ENCODE measurements around the gene ARVCF.

Gene ARVCF

DNA sequence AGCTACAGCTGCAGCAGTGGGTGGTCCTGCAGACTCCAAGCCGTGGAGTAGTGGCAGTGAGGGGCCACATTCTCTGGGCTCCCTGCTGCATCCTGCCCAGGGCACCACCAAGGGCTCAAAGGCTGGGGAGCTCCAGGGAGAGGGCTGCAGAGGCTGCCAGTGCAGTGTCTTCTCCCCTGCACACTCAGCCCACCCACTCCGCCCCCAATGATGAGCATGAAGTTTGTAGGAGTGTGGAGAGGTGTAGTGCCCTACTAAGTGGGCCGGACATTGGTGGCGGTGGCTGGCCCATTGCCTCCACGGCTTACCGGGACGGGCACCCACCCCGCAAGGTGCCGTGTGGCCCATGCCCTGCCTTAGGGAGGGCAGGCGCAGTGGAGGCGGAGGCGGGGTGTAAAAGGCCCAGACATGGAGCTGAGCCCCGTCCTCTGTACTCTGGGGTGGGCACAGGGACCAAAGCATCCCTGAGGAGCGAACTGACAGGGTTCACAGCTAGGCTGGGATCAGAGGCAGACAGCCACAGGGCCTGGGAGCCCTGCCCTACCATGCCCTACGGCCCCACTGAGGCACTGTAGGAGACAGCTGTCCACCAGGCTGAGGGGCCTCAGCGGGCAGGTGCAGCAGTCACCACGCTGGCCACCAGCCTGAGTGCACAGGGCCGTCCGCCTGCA lies 18.9 kb downstream of the ARVCF start:
- DNase-seq: no peak

DNA sequence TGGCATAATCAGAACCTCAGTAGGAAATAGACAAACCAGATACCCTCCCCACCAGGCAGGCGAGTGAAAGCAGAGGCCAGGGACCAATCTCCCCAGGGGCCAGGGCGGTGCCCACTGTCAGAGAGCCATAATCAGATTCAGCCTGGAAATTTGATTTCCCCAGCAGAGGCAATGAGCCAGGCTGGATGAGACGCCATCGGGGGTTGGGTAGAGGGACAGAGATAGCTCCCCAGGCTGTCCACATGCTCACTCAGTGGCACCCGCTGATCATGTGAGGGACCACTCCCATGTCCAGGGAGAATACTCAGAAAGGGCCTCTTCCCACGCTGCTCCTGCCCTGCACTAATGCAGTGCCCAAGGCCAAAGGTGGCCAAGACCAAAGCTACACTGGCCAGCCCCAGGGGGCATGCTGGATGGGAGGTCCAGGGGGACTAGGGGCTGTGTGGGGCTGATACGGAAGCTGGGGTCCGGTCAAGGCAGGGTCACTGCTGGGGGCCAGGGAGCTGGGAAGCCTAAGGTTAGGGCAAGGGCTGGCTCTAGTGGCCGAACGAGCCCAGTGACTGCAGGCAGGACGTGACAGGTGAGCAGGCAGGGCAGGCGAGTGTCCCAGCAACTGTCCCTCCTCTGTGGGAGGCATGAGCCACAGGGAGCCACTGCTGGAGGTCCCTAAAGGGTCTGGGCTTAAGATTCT lies 19.8 kb downstream of the ARVCF start:
- DNase-seq: no peak

DNA sequence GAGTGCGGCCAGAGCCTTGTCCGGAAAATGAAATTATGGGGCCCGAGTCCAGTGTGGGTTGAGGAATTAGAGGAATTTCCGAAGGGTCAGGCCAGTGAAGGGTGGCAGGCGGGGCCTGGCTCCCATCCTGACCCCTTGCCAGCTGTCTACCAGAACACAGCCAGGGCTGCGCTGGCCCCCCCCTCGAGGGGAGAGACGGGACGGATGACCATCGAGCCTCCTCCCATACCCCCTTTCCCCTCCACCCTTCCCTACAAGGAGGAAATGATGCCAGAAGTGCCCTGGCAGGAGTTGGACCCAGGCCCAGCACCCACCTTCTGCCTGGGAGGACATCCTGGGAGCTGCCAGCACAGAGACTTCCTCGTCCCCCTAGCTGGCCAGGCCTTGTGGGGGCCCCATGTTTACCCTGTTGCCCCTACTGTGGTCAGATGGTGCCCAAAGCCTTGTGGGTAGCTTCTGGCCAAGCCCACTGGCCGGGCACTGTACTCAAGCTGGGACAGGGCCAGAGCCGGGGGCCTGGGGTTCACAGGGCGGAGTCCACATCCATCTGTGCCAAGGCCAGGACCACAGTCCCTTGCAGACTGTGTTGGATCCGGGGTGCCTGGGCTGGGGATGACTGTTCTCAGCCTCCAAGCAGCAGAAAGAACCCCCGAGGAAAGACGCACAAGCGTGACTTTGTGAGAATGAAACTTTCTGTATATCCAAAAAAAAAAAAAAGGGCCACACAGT lies 20.8 kb downstream of the ARVCF start:
- no peak for DNase-seq

DNA sequence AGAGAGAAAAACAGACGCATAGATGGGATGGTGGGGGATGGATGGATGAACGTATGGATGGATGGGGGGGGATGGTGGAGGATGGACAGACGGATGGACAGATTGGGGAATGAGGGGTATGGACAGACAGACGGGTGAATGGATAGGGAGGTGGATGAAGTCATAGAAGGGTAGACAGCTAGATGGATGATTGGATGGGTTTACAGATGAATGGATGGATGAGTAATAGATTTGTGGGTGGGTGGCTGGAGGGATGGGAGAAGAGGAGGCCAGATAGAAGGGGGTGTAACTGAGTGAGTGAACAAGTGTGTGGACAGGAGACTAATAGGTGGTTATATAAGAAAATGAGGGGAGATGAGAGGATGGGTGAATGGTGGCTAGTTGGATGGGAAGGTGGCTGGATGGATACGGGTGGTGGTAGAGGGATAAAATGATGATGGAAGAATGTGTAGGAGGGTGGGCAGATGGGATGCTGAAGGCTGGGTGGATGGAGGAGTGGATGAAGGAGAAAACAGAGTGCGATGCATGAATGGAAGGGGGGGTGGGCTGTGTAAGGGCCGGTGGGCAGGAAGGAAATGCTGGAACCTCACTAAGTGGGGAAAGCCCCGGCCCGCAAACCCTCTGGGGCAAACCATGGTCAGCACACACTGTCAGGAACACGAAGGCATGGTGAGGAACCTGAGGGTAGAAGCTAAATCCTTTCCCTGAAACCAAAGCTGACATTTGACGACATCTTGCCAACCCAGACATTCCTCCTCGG lies 21.6 kb downstream of the ARVCF start:
- DNase-seq: no peak

DNA sequence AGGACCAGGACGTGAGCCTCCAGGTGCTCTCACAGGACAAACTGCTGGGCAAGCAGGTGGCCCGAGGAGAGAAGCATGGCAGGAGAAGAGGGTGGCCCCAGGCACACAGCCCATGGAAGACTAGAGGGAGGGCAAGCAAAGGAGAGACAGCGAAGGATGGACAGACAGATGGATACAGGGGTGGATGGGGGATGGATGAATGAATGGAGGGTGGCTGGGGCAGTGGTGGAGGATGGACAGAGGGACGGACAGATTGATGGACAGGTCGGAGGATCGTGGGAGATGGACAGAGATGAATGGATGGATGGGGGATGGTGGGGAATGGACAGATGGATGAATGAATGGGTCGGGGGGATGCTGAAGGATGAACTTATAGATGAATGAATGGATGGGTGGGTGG lies 22.7 kb downstream of the ARVCF start:
- no peak for DNase-seq

DNA sequence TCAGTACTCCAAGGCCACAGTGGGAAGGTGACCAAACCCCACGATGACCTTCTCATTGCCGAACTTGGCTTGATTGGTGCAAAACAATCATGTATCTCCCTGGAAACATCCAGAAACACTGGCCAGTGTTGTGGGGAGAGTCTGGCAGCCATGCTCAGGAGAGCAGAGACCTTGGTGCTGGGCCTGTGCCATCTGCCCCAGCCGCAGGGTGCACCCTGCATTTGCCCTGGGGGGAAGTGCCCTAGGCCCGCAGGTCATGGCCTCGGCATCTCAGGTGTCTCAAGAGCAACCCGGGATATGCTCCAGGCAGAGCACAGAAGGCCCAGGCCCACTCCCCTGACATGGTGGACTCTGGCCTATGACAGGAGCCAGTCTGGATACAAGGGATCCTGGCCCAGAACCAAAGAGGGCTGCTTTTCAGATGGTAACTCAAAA lies 23.7 kb downstream of the ARVCF start:
- no peak for DNase-seq

DNA sequence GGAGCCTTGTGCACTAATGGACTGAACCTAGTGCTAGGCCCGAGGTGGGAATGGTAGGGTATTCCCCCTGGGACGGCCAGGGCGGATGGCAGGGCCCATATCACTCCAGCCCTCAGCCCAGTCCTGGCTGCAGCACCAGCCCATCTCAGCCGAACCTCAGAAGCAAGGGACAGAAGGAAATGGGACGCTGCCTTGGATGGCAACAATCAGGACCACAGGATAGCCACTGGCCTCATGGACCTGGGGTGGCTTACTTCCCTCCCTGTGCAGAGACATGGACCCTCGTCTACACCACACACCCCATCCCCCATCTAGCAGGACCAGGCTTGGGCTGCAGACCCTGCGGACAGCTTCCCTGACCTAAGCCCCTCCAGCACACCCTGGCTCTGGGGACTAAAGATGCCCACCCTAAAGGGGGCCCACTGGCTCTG lies 24.1 kb downstream of the ARVCF start:
- DNase-seq: no peak

DNA sequence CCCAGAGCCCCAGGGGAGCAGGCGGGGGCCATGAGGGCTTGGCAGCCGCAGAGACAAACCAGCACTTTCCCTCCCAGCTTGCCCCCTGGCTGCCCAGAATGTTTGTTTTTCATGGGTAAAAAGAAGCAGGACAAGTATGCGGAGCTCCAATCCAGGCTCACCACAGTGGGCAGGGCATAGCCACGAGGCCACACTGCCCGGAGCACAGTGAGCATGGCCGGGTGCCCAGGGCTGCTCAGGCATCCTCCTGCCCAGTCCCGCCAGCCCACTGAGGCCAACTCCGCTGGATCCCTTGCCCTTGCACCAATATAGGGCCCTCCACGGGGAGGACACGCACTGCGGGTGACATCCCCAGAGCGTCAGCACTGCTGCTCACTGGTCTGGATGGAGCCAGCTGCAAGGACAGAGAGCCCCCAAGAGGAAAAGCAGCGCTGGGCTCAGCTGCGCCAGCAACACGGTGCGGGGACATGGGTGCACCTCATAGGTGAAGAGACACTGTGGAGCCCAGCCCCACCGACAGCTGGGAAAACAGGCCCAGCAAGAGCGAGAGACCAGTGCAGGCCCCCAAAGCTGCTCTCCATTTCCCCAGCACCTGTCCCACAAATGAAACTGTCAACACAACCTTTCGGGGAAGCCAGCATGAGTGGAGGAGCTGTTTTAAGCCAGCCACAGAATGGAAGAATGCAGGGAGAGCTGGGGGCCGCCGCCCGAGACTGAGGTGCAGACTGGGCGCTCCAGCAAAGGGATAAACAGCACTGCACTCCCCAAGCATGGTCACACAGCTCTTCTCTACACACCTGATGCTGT lies 24.8 kb downstream of the ARVCF start:
- DNase-seq: no peak

DNA sequence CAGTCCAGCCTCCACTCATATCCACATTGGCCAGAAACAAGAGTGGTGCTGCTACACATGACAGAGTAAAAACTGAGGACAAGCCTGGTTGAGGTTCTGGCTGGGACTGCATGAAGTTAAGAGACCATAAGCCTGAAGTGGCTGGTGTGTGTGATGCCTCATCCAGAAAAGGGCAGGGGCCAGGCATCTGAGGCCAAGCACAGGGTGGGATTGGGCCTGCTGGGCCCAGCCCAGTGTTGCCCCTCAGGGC lies 25.3 kb downstream of the ARVCF start:
- DNase-seq: no peak

DNA sequence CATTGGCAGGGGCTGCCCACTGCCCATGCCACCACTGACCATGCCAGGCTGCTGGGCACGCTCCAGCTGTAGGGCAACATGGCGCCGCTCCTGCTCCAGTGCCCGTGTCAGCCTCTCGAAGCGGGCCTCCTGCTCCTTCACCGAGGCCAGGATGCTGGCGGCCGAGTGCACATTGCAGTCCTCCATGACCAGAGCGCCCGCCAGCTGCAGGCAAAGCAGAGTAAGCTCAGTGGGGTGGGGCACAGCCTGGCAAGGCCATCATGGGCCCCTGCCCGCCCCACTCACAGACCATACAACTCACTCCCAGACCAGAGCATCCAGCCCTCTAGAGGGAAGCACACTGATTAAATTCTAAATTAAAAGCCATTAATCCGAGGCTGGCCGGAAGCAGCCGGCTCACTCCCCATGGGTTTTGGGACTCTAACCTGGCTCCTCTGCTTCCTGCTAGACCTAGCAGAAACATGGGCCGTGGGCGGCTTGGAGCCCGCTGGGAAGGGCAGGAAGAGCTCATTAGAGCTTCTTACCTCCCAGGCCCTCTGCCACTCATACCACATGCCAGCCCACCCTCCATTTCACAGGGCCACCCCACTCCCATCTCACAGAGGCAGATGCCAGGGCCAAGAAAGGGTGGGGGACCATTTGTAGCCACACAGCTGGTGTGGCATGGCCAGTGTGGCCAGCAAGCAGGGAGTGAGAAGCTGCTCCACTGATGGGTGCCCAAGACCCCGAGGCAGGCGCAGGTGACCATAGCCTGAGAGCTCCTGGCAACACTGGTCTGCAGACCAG lies 25.8 kb downstream of the ARVCF start:
- no peak for DNase-seq

DNA sequence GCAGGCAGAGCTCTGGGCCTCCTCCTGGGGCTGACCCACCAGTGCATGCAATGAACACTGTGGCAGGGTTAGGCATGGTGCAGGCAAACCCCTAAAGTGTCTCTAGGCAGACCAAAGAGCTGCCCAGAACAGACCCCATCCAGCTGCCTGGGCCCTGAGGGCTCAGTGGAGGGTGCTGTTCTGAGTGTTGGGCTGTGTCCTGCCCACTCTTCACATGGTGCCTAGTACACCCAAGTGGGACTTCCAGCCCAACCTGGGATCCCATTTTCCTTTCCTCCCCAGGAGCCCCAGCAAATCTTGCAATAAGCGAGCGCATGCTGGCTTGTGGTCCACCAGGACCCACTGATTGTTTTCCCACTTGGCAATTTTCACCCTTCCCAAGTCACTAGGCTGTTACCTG lies 26.4 kb downstream of the ARVCF start:
- no peak for DNase-seq

DNA sequence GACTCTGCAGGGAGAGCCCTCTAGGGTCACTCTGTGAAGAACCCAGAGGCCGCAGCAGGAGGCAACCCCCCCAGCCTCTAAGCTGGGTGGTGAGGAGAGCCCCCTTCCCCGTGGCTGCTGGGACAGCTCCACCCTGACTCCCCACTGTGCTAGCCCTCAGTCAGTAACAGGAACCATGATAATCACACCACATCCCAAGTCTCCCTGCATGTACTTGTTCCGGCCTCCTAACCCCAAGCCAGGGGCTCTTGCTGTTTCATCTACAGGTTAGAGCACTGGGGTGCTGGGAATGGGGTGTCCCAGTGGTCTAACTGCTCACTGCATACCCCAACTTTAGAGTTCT lies 26.9 kb downstream of the ARVCF start:
- DNase-seq: no peak

DNA sequence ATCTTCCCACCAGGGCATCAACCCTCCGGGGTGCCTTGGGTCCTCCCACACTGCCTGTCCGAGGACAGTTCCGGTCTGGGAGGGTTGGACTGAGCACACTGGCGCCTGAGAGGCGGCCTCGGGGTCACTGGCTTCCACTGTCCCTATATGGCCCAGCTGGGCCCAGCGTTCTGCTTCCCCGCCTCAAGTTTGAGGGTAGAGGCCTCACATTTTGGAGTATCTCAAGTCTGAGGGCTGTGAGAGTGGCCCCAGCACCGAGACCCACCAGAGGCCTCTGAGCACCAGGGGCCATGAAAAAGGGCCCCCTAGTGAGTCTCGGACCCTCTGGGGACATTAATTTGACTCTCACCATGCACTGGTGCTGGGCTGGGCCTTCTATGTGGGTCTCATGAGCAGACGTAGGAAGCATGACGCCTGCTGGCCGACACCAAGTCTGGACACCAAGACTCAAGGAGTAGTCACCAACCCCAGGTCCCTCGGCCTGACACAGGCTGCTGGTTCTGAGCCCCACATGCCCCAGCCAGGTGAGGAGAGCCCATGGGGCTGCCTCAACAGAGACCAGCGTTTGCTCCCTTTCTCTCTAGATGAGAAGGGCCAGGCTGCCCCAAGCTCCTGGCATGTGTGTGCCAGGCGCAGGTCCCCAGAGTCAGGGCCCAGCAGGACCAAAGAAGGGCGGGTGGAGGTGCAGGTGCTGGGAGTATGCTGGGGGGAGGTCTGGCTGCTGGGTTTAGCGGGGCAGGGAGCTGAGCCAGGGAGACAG lies 27.5 kb downstream of the ARVCF start:
- DNase-seq: no peak

DNA sequence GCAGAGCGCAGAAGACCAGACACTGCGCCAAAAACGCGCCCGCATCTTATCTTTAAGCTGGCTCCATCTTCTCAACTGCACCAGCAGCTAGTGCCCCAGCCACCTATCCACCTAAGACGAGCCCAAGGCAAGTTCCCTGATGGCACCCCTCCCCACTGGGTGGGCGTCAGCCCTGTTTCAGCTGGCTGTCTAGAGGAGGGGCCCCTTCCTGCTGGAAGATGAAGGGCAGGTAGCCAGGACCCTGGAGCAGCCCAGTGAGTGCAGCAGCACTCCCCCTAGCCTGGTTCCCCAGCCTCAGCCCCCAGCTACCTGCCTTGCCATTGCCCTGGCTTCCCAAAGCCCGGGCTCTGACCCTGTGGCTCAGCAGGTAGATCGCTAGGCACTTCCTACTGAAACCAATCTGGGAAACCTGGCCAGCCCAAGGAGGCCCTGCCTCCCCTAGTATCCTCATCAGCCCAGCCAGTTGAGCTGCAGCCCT lies 28.3 kb downstream of the ARVCF start:
- DNase-seq: no peak

DNA sequence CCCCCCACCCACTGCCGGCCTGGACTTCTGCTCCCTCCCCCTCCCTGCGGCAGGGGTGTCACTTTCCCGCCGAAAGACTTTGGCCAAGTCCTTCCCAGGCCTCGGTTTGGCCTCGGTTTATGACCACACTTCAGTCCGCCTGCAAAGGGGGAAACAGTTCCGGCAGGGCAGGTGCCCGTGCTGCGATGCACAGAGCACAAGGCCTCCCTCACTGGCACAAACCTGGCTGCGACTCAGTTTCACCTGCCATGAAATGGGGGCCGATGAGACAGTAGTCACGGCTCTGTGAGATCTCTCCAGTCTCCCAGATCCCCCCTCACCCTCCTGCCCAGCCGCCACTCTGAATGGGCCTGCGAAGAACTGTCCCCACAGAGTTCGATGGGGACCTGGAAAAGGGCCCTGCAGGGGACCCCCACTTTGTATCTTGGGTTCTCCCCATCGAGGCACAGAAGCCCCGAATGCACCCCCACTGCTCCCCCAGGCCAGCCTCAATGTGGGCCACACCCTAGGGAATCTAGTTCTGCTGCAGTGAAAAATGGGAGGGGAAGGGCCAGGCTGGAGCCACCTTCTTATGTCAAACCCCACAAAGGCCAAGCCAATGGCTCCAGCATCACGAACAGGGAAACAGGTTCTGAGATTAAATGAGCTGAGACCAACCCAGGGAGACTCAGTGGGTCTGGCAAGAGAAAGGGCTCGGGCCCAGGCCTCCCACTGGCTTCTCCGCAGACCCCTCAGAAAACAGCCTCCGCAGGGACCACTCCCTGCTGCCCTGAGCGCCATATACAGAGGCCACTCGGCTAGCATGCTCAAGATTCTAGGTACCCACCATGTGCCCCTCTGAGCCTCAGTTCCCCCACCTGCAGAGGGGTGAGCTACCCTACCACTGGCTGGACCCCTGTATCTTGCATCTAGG lies 29.0 kb downstream of the ARVCF start:
- no peak for DNase-seq

DNA sequence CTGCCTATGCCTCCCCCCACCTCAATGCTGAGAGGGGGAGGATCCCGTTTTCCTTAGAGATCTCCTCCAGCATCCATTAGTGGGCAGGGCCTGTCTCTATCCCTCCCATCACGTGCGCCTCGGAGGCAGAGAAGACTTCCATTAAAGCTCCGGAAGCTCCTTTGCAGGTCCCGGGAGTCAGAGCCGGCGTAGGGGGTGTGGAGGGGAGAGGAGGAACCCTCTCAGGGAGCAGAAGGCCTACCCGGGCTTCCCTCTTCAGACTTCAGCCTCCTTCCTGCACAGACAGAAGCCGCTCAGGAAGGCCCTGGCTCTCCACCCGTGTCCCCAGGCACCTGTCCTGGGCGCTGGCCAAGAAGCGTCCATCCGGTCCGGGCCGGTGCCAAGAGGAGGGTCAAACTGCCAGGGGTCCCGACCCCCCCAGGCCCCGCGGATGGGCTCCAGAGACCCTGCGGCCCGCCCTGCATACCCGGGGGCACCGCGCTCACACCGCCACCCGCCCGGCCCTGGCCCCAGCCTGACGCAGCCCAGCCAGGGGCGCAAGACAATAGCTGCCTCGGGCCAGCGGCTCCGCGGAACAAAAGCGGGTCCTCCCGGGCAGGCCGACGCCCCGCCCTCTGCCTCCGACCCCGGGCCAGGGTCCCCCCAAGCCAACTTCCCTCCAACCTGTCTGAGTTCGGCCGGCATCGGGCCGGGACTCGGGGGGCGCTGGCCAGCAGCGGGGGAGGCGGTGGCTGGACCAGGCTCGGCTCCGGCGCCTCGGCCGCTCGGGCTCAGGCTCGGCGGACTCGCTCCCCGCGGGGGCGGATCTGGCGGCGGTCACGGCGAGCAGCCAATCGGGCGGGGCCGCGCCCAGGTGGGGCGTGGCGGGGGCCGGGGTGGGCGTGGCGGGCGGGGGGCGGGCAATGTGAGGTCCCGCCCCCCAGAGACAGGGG lies 29.9 kb downstream of the ARVCF start:
- peak; percentile 82 for DNase-seq

DNA sequence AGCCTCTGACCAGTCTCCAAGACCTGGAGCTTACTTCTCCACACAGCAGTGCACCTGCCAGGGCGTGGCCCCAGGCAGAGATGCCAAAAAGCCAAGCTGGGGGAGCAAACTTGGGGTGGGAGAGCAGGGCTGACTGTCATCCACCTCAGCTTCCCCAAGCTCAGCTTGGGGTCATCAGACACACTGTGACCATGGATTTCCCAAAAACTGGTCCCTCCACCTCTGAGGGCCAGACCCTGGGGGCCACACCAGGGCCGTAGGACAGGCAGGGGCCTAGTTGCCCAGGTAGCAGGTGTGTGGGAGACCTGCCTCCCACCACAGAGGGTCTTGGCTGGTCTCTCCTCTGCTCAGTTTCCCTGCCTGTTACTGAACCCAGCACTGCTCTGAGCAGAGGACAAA lies 30.6 kb downstream of the ARVCF start:
- DNase-seq: no peak

DNA sequence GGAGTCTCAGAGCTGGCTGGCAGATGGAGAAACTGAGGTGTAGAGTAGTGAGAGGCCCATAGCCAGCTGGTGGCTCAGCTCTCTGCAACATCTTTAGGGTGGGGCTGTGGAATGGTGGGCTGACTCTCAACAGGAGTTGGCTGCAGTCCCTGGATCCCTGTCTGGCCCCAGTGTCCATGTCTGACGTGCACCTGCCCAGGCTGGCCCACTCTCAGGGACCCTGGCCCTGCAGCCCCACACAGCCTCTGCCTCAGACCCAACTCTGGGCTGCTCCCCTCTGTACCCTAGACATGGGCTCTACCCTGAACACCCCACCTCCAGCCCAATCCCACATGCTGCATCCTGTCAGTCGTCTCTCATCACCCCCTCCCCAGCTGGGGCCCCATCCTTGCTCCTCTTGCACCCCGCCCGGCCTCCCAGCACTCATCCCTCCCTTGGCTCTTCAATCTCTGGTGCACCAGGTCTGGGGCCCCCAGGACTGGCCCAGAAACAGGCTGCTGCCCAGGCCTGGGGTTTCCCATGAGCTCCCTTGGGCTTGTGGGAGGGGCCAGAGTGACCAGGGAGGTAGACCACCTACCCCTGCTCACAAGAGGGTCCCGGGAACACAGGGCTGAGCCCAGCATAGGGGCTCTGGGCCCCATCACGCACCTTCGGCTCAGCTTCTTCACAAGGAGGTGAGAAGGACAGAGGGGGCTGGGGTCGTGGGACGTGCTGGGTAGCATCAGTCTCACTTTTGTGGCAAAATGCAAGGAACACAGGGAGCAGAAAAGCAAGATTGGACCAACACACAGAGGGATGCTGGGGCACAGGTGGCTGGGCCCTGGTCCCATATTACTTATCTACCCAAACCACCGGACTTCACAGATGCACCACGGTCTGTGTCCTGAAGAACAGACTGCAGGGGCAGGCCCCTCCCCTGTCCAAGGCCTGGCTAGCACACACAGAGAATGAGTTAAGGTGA lies 31.5 kb downstream of the ARVCF start:
- DNase-seq: no peak
